ENCODE measurements around the gene PRRG2.

Gene PRRG2

DNA sequence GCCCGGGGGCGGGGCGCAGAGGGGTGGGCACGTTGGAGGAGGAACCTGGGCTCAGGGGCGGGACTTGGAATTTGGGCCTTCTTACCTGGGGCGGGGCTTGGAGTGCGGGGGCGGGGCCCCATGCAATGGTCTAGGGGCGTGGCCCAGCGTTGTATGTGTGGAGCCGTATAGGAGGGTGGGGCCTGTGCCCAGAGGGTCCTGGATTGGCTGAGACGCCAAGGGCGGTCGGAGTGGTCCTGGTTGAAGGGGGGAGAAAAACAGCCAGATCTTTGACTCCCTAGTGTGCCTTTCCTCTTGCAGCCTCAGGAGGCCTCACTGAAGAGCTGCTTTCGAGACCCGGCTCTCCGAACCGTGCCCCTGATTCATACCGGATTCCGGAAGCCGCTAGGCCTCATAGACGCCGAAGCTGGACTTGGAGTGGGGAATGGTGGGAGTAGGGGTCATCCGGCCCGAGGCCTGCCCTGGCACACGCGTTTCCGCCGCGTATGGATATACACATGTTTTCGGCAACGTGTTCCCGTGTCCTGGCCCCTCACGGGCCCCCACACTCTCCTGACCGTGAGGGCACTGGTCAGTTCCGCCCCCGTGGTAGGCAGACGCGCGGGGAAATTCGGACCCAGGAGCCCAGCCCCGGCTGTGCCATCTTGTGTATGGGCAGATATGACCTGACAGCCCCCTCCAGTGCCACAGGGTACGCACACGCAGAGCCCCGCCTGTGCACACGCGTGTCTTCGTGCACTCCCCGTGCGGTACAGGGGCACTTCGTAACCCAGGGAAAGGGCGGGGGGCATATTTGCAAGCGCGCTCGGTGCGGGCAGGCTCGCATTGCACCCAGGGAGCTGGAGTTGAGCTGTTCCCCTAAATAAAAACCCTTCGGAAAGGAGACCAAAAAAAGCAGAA is 9.2 kb downstream of the PRRG2 start:
- peak; percentile 98 to 99 for DNase-seq

- peak; percentile 77 to 86 for DNase-seq
Measured at GRCh38 chr19:49590971-49591730, 10.0 kb downstream of the PRRG2 start, which contains the start of gene PRR12. TSS of gene PRR12 (plus strand) at chr19:49591182. CDS start at chr19:49591655, 473 bp downstream.

- peak; percentile 23 to 46 for DNase-seq
Measured at GRCh38 chr19:49591731-49592485, 10.8 kb downstream of the PRRG2 start.

GRCh38 chr19:49592486-49593232 is 11.5 kb downstream of the PRRG2 start:
- peak in 1 of 2 donors; percentile 20 for DNase-seq

- DNase-seq = peak; percentile 93 to 95
Measured at GRCh38 chr19:49593233-49594113, 12.4 kb downstream of the PRRG2 start.

GRCh38 chr19:49594157-49594992 is 13.3 kb downstream of the PRRG2 start:
- DNase-seq = no peak

GRCh38 chr19:49594993-49595818 is 14.1 kb downstream of the PRRG2 start:
- DNase-seq = no peak

DNA sequence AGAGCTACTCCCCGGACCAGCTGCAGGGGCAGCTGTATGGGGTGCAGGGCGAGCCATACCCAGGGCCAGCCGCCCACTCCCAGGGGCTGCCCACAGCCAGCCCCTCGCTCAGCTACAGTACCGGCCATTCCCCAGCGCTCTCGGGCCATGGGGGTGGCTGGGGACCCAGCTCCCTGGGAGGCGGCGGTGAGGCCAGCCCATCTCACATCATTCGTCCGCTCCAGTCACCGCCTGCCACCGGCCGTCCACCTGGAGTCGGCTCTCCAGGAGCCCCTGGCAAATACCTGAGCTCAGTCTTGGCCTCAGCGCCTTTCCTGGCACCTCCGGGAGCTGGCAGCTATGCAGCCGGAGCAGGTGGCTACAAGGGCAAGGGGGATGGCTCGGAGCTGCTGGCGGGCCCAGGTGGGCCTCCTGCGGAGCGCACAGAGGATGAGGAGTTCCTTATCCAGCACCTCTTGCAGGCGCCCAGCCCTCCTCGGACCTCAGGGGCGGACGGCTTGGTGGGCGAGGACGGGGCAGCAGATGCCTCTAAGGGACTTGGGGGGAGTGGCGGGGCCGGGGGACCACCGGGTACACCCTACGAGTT is 14.8 kb downstream of the PRRG2 start:
- DNase-seq = no peak

DNA sequence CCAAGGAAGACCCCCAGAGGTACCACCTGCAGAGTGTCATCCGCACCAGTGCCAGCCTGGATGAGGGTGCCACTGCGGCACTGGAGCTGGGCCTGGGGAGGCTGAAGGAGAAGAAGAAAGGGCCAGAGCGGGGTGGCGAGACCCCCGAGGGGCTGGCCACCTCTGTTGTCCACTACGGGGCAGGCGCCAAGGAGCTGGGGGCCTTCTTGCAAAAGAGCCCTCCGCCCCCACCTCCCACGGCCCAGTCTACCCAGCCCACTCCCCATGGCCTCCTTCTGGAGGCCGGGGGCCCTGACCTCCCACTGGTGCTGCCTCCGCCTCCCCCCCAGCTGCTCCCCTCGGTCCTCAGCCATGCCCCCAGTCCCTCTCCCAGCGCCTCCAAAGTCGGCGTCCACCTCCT is 15.3 kb downstream of the PRRG2 start:
- no peak for DNase-seq

GRCh38 chr19:49596954-49597702 is 16.0 kb downstream of the PRRG2 start:
- DNase-seq = no peak

- no peak for DNase-seq
Measured at GRCh38 chr19:49597703-49597974, 16.5 kb downstream of the PRRG2 start.

DNA sequence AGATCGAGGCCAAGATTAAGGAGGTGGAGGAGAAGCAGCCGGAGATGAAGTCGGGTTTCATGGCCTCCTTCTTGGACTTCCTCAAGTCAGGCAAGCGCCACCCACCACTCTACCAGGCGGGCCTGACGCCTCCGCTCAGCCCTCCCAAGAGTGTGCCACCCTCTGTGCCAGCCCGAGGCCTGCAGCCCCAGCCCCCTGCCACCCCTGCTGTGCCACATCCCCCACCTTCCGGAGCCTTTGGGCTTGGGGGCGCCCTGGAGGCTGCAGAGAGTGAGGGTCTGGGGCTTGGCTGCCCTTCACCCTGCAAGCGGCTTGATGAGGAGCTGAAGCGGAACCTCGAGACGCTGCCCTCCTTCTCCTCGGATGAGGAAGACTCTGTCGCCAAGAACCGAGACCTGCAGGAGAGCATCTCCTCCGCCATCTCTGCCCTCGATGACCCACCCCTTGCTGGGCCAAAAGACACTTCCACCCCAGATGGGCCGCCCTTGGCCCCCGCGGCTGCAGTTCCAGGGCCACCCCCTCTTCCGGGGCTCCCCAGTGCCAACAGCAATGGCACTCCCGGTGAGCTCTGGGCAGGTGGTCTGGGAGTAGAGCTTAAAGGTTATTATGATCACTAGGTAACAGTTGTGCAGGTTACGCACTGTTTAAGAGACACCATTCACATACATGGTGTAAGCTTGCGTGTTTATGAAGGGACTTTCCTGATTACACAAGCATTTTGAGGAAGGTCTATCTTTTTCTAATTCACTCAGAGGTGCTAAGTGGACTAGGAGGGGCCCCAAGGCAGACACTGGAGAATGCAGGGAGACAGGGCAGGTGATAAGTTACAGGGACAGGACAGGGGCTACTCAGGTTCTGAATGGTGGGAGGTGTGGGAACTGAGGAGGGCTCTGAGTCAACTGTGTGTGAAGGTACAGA is 18.5 kb downstream of the PRRG2 start:
- DNase-seq = no peak

- DNase-seq = no peak
Measured at GRCh38 chr19:49601482-49602038, 20.4 kb downstream of the PRRG2 start.

DNA sequence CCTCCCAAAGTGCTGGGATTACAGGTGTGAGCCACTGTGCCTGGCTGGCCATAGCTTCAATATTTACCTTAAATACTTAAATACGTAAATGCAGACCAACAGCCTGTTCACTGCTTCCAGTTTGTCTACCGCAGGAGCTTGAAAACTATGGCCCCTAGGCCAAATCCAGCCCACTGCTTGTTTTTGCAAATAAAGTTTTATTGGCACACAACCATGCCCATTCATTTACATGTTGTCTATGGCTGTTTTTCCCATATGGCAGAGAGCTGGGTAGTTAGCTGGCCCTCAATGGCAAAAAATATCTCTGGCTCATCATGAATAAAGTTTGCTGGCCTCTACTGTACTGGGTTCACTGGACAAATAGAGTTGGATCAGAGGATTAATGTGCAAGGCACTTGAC is 21.7 kb downstream of the PRRG2 start:
- DNase-seq = no peak

- no peak for DNase-seq
Measured at GRCh38 chr19:49605605-49606004, 24.5 kb downstream of the PRRG2 start.

DNA sequence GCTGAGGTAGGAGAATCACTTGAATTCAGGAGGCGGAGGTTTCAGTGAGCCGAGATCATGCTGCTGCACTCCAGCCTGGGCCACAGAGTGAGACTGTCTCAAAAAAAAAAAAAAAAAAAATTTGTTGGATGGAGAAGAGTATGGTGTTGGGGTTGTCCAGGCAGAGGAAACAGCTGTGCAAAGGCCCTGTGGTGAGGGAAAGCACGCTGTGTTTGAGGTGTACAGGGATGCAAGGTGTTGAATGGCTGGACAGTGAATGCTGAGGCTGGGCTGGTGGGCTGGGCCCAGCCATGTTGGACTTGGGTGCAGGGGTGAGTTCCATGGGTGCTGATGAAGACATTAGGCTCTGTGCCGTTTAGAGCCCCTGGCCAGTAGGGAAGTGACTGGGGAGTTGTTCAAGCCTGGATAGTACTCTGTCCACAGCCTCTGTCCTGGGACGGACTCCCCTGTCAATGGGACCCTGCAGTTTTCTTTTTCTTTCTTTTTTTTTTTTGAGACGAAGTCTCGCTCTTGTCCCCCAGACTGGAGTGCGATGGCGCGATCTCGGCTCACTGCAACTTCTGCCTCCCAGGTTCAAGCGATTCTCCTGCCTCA is 28.5 kb downstream of the PRRG2 start:
- no peak for DNase-seq

DNA sequence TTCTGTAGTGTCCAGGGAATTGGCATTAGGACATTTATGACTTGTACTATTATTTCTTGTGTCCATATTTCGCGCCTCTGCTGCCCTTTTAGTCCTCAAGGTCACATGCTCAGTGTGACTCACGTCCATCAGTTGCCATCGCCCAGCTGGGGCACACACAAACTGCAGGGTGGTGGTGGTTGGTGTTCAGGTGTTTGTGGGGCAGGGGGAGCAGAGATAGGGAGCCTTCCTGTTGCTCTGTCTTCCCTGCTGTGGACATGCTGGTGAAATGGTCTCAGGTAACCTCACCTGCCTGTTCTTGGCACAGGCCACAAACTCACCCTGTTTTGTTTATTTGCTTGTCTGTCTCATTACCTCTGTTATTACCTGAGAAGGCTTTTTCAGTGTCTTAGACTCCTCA is 32.3 kb downstream of the PRRG2 start:
- DNase-seq = no peak

Measured in CD4-positive, alpha-beta T cell treated with Interleukin-4 for 1 hour (primary cell).